ENCODE results near the gene AGAP1. TPM values are rescaled to one million over a fixed set of nuclear protein-coding genes. Genes with fewer than 3 reads are reported as not detected.

Gene AGAP1
- total and polyA plus RNA-seq, 2 donors from 2014 or later, result 8.1 to 44.5 TPM

- intact Hi-C loops (cut with DNase I), result no loop called here
- Histone ChIP-seq H3K4me1 (ENCODE audit: control insufficient read depth in 2 of 3, insufficient read depth in 2 of 3, low read depth in 1 of 3, low read length in 3 of 3) (no peaks in the 10 kb centered on the region), H3K9ac (ENCODE audit: low read length in 3 of 3) (no peak overlapping the region), H3K27me3 (ENCODE audit: control insufficient read depth, insufficient read depth, low read length) (no peaks in the 10 kb centered on the region), H3K9me3 (ENCODE audit: control insufficient read depth in 2 of 3, insufficient read depth in 1 of 3, low read length in 3 of 3) (no peaks in the 10 kb centered on the region), H3K27ac (ENCODE audit: low read depth in 2 of 2, low read length in 2 of 2) (no peak overlapping the region), H3K36me3 (ENCODE audit: control insufficient read depth in 2 of 3, insufficient read depth in 3 of 3, low read length in 3 of 3) (no peaks in the 10 kb centered on the region), H3K4me3 (ENCODE audit: low read length in 3 of 3) (no peak overlapping the region)
- no peak for TF ChIP-seq CTCF (IDR thresholded peaks at IDR 0.05; ENCODE audit: borderline replicate concordance, extremely low read depth, insufficient read depth)
- DNase-seq (no peak), FAIRE-seq (no peak)
These were observed 636.6 kb downstream of the AGAP1 start for GRCh38 chr2:236130349-236130998.

GRCh38 chr2:236131073-236131692 lies 637.3 kb downstream of the AGAP1 start:
- no peak overlapping the region for H3K4me3 ChIP-seq (ENCODE audit: low read length in 3 of 3)
- no peak for FAIRE-seq

GRCh38 chr2:236133410-236134012 lies 639.7 kb downstream of the AGAP1 start:
- H3K9me3 ChIP-seq (ENCODE audit: control insufficient read depth in 2 of 3, insufficient read depth in 1 of 3, low read length in 3 of 3), result no peaks in the 10 kb centered on the region
- no peaks in the 10 kb centered on the region for H3K27me3 ChIP-seq (ENCODE audit: control insufficient read depth, insufficient read depth, low read length)
- no peaks in the 10 kb centered on the region for H3K36me3 ChIP-seq (ENCODE audit: control insufficient read depth in 2 of 3, insufficient read depth in 3 of 3, low read length in 3 of 3)
- no peak overlapping the region for H3K4me3 ChIP-seq (ENCODE audit: low read length in 3 of 3)
- no peaks in the 10 kb centered on the region for H3K4me1 ChIP-seq (ENCODE audit: control insufficient read depth in 2 of 3, insufficient read depth in 2 of 3, low read depth in 1 of 3, low read length in 3 of 3)
- FAIRE-seq (no peak), DNase-seq (no peak)
- no peak overlapping the region for H3K27ac ChIP-seq (ENCODE audit: low read depth in 2 of 2, low read length in 2 of 2)
- TF ChIP-seq CTCF (IDR thresholded peaks at IDR 0.05; ENCODE audit: borderline replicate concordance, extremely low read depth, insufficient read depth), result no peak
- no peak overlapping the region for H3K9ac ChIP-seq (ENCODE audit: low read length in 3 of 3)
- intact Hi-C loops (cut with DNase I), result no loop called here

More at GRCh38 chr2:236131073-236131692, 637.3 kb downstream of the AGAP1 start:
- intact Hi-C loops (cut with DNase I), result no loop called here
- Histone ChIP-seq H3K9me3 (ENCODE audit: control insufficient read depth in 2 of 3, insufficient read depth in 1 of 3, low read length in 3 of 3) (no peaks in the 10 kb centered on the region), H3K27ac (ENCODE audit: low read depth in 2 of 2, low read length in 2 of 2) (no peak overlapping the region), H3K4me1 (ENCODE audit: control insufficient read depth in 2 of 3, insufficient read depth in 2 of 3, low read depth in 1 of 3, low read length in 3 of 3) (no peaks in the 10 kb centered on the region), H3K9ac (ENCODE audit: low read length in 3 of 3) (no peak overlapping the region), H3K36me3 (ENCODE audit: control insufficient read depth in 2 of 3, insufficient read depth in 3 of 3, low read length in 3 of 3) (no peaks in the 10 kb centered on the region), H3K27me3 (ENCODE audit: control insufficient read depth, insufficient read depth, low read length) (no peaks in the 10 kb centered on the region)
- TF ChIP-seq CTCF (IDR thresholded peaks at IDR 0.05; ENCODE audit: borderline replicate concordance, extremely low read depth, insufficient read depth), result no peak
- DNase-seq, result no peak

All from kidney (tissue), 14 donors.